SKM-1 (cell line): ENCODE measurements around the gene SHISA4.

Experiments used
- DNase-seq: peaks from one replicate; lab custom pipeline; 2025; ENCODE audit not compliant: unreplicated experiment; lab: John Stamatoyannopoulos, UW

The SHISA4 gene

DNA sequence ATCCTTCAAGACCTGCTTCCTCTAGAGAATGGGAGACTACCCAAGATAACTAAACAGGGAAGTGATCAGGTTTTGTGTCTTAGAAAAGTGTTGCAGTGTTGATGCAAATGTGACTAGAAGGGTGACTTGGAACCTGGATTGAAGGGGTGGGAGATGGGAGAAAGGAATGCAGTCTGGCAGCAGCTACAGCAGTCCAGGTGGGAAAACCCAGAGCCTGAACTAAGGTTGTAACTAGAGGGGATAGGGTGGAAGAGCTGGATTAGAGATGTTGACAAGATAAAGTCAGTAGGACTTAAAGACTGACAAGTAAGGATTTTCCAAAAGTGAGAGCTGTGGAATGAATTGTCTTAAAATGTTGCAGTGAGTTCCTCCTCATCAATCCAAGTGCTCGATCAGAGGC lies 7.1 kb upstream of the SHISA4 start:
- DNase-seq: no peak

DNA sequence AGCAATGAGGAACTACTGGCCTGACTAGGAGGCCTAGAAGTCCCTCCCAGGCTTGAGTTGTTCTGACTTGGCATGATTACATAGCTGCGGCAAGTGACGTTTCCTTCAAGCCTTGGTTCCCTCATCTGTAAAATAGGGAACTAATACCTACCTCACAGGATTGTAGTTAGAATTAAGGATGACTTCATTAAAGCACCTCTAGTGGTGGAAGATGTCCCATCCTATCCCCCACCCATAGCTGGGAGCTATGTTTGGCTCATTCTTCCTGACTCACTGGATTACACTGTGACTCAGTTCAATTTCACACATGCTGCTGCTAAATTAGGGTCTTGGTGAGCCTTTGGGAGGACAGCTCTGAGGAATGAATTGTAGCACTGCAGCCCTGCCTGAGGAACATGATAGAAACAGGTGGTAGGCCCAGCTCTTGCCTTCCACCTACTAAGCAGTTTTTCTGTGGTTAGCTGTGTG lies 6.0 kb upstream of the SHISA4 start:
- DNase-seq: peak; percentile 98

DNA sequence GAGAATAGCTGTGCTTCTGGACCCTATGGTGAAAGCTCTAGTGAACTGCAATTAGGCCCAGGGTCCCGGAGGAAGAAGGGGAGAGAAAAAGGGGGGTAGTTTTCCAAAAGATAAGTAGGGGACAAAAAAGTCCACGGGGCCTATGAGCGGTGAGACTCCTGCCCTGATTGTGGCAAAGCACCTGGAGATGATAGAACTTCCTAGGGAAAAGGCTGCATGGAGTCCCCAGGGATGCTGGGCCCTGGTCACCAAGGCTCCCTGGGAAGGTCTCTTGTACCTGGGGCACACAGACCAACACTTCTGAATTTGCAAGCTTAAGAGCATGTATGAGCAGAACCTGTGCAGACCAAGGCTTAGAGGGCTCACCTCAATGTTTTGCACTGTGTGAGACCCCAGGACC lies 5.4 kb upstream of the SHISA4 start:
- DNase-seq: no peak

DNA sequence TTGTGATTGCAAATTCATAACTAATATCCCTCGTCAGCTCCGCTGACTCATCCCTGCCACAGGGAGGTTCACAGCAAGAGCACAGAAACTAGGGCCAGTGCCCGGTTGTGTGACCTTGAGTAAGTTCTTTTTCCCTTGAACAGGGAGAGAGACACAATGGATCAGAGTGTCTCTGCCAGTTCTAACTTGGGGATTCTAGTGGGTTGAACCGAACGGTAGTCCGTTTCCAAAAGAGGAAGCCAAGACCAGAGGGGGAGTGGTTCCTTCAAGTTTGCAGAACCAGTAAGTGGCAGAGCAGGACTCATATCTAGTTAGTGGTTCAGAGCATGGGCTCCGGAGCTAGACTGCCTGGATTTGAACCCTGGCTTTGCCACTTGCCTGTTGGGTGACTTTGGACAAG lies 4.9 kb upstream of the SHISA4 start:
- peak; percentile 91 for DNase-seq

DNA sequence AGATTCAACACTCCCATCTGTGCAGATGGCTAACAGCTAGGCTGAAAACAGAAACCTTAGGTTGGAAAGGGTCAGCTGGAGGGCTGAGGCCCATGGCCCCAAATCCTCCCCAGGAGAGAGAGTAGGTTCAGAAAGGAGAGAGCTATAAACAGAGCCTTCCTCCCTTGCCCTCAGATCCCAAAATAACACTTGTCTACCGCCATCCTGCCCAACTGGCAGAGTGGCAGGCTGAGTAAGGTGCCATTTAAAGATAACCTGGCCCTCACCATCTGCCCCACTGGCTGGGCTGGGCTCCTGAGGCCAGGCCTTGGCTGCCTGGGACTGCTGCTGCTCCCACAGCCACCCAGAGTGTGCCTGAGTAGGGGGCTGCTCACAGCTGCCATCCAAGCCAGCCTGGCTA lies 4.3 kb upstream of the SHISA4 start:
- no peak for DNase-seq

DNA sequence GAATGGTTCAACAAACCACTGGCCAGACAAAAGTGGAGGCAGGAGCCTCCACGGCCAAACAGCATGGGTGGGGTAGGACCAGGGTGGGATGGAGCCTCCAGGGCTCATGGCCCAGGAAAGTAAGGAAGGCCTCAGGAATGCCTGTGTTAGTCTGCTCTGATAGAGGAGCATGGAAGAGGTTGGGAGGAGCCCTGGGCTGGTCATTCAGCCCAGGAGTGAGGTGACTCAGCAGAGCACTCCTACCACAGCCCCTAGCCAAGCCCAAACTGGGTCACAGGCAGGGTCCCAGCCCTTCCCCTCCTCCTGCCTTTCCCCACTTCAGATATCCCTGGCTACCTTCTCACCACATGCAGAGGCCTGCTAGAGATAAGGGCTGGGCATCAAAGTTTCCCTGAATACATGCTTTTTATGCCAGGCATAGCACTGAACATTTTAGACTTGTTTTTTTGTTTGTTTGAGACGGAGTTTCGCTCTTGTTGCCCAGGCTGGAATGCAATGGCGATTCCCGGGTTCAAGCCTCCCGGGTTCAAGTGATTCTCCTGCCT lies 3.1 kb upstream of the SHISA4 start:
- no peak for DNase-seq

DNA sequence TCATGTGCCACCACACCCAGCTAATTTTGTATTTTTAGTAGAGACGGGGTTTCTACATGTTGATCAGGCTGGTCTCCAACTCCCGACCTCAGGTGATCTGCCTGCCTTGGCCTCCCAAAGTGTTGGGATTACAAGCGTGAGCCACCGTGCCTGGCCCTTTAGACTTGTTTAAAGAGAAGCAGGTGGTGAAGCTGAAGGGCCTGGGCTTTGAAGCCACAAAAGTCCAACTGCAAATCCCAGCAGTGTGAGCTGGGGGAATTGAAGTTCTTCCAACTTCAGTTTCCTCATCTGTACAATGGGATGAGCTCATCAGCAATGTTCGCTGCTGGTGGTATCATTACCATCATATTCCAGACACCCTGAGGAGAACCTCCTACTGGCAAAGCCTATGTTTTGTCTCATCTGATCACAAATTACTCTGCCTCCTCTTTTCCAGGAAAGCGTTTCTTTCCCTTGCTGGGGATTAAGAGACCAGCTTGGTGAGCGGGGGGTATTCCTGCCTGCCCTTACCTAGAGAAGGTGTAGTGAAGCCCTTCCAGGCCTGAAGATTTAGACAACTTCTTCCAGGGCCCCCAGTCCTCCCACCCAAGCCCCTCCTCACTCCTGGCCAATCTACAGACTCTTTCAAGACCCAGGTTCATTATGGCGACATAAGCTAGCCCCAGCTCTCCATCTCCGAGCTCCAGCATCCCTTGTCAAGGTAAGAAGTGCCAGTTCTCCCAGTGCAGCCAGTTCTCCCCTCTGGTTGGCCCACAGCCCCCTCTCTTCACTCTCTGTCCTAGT lies 2.4 kb upstream of the SHISA4 start:
- DNase-seq: no peak

DNA sequence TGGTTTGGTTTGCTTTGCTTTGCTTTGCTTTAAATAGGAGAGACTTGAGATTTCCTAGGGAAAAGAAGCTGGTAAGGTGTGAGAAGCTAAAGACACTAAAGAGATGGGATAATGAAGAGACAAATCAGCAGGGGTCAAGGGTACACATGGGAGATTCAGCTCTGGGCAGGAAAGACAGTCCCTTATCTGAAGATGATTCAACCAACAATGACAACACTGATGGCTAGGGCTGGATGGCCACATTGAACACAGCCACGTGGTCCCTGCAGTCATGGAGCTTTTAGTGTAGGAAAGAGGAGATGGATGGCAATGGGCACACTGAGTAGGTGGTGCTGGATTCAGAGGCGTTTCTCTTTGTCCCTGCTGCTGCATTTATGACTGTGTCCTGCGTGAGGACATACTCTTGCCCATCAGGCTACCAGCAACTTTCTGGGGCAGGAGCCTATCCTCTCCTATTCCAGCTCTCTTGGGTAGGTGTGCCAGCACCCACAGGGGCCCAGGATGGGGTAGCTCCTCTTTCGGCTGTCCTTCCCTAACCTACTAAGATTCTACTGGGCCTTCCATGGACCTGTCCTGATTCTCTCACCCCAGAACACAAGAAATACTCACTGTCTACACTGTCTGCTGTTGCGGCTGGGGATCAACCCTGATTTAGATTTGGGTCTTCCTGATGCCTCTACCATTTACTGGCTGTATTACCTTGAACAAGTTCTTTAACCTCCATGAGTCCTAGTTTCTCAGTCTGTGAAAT lies 1.4 kb upstream of the SHISA4 start:
- no peak for DNase-seq

DNA sequence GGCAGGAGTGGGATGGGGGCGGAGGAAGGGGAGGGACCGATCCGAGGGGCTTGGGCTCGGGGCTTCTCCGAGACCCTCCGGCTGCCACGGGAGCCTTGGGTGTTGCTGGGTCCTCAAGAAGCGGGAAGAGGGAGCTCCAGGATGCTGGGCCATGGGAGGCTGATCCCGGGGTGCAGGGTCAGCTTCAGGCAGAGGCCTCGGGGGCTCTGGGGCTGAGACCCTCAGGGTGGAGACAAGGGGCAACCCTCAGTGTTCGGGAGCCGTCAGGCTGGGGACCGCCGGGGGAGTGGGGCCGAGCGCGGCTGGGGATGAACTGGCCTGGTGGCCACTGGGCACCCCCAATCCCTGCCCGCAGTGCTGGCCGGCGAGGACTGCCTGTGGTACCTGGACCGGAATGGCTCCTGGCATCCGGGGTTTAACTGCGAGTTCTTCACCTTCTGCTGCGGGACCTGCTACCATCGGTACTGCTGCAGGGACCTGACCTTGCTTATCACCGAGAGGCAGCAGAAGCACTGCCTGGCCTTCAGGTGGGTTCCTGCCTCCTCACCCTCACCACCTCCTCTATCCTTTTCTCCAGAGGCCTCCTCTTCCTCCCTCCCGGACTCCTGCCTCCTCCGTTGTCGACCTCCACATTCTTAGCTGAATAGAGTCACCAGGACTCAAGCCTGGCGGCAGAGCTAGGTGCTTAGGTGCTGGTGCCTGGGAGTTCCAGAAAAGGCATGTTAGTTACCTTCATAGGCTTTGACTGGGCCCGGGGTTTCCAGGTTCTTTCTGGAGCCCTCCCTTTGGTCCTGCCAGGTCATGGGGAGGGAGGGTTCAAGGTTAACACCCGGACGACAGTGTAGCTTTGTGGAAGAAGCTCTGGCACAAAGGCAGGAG lies 631 bp downstream of the SHISA4 start:
- DNase-seq: no peak

DNA sequence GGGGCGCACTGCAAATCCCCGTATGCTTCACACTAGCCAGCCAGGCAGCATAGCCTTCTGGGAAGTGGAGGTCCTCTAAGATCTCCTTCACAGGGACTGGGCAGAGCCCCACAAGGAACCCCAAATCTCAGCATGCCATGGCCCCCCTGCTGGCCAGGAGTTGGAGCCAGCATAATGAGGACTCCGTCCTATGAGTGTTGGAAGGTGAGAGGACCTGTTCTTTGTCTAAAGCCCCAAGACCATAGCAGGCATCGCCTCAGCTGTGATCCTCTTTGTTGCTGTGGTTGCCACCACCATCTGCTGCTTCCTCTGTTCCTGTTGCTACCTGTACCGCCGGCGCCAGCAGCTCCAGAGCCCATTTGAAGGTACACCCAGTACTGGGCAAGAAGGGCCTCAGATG lies 1.5 kb downstream of the SHISA4 start:
- DNase-seq: no peak

DNA sequence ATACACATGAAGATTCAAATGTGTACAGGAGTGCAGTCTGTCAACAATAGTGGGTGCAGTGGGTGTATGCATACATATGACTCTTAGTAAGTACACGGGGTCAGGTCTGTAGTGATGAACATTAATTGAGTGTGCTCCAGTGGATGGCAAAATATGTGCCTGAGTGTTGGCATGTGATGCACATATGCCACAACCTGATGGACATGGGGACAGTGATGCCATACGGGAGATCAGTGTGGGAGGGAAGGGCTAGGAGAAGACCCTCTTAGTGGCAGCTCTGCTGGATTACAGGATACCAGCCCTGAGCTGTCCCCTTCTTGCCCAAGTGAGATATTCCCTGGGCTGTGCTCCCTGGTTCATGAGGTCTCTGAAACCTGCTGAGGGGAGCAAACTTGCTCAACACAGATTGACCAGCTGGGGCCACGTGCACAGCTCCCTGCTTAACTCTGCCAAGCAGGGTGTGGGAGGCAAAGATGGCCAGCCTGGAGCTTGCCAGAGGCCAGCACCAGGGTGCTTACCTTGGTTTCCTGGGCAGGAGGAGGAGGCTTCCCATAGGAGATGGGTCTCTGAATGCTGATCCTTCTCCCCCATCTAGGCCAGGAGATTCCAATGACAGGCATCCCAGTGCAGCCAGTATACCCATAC lies 2.2 kb downstream of the SHISA4 start:
- no peak for DNase-seq

DNA sequence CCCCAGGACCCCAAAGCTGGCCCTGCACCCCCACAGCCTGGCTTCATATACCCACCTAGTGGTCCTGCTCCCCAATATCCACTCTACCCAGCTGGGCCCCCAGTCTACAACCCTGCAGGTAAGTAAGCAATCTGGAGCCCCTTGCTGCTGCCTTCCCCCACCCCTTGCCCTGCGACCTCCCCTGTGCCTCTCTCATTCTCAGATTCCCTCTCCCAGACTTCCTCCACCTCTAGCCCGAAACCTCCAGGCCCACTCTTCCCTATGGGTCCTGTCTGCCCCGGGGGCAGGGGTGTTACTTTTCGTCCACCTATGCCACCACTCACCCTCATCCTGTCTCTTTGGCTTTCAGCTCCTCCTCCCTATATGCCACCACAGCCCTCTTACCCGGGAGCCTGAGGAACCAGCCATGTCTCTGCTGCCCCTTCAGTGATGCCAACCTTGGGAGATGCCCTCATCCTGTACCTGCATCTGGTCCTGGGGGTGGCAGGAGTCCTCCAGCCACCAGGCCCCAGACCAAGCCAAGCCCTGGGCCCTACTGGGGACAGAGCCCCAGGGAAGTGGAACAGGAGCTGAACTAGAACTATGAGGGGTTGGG lies 2.9 kb downstream of the SHISA4 start:
- no peak for DNase-seq

DNA sequence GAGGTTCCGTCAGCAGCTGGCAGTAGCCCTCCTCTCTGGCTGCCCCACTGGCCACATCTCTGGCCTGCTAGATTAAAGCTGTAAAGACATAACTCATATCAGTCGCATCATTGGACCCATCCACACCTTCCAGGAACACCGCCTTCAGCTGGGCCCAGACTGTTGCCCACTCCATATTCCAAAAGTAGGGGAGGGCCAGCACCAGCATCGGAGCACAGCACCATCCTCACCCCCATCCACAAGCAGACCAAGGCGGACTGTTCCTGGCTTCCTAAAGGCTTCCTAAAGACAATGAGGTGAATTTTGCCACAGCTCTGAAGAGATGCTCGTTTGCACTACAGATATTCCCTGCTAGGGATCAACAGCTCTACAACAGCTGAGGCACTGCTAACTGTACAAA lies 3.5 kb downstream of the SHISA4 start:
- DNase-seq: no peak

DNA sequence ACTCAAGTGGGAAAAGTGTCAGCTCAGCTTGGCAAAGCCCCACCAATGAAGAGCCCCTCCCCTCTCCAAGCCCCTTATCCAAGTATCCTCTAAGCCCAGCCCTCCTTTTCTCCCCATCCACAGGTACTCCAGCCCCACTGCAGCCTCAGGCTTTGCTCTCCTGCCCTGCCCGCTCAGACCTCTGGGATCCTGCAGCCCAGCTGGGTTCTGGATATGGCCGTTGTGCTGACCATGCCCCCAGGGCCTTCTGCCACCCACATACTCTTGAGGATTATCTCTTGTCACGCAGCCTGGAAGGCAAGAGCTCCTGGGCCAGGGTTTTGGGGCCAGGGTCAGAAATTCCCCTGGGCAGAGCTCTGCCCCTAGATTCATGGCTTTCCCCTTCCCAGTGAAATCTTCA lies 4.7 kb downstream of the SHISA4 start:
- DNase-seq: no peak

DNA sequence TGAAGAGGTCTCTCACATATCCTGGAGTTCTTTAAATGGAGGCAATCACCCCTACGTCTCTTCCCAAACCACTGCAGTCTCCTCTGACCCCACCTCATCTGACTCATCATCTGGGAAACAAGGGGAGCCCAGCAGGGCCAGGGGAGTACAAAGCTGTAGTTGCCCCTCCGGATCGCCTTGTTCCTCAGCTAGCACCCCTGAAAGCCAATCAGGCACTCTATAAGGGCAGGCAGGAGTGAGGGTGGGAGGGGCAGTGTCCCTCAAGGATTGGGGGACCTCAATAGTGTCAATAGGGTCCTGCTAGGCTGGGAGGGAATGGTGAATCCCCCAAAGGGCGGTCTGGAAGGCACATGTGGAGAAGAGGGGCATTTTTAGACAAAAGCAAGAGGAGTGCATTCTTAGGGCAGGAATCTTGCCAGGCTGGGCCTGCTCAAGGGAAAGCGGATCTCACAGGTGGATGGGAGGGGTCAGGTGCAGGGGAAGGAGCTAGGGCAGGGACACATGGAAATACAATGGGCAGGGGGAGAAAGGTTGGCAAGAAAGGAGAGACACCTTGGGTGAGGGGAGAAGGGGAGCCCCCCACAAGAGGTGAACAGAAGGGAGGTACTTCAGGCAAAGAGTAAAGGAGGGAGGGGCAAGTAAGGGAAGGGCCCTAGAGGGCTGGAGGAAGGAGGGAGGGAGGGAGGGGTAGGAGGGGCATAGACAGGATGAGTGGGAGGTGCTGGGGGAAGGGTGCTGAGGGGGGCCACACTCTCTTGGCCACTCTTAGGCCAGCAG lies 5.8 kb downstream of the SHISA4 start:
- DNase-seq: no peak

DNA sequence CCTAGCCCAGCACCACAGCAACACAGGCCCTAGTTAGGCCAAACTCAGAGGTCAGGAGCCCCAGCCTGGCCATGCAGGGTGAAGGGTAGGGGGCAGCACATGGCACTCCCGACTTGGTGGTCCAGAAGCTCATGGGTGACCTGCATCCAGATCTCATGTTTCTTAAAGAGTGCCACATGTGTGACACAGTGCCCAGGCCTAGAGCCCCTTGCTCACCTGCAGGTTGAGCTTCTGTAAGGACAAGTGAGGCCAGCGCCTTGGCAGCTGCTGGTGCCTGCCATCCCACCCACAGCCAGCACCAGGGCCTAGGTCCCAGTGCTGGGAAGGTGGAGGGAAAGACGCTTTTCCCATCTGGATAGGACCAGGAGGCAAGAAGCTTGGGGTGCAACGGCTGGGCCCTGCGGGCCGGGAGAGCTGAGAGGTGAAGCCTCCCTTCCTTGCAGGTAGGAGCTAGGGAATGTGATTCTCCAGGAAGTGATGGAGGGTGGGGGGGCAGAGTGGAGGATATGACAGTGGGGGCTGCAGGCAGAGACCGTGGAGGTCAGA lies 6.5 kb downstream of the SHISA4 start:
- DNase-seq: no peak

DNA sequence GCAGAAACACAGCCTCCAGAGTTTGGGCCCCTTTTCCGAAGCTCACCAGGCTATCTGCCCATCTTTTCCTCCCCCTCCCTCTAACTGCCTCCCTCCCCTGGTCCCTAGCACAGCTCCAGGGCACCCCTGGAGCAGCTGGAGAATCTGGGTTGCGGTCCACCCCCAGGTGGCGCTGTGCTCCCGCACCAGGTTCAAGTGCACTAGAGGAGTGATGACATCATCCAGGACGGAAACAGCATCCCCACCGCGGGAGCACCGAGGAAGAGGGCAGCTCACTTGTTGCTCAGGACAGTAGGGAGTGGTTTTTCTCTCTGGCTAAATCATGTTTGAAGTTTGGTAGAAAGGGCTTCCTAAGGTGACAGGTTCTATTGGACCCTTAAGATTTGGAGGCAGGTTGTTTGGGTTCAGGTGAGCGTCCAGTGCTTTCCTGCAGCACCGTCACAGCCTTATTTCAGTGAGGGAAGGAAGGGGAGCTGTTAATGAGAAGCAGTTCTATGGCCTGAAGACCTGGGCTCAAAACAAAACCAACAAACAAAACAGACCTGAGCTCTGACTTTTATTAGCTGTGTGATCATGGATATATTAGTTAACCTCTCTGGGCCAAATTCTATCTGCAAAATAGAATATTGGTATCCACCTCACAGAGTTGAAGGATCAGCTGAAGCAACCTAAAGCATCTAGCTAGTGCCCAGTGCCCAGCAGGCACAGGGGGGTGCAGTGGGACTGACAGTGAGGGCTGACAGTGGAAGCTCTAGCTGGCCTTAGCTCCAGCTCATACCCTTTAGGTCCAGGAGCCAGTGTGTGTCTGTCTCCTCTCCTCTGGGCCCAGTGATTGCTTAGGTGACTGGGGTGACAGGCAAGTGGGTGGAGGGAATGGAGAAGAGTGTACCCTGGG lies 7.5 kb downstream of the SHISA4 start:
- DNase-seq: peak; percentile 94

DNA sequence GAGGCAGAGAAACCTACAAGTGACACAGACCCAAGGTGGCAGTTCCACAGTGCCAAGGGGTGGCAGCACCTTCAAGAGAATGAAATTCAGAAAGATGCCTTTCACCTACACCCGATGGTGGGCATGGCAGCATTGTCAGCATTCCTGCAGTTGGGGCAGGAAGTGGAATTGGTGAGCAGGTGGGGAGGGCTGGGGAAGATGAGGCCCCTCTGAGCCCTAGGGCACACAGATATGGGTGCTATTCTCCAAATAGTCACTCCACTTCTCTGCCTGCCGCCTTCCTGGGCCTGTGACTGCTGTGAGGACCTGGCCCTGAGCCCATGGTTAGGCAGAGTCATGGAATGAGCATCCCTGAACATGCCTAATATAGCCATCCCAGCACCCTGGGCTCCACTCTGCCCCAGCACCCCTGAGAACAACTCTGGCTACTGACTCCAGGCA lies 8.3 kb downstream of the SHISA4 start:
- no peak for DNase-seq
